Ovary (tissue), 9 donors: ENCODE measurements around the gene CPA5. TPM values are rescaled to one million over a fixed set of nuclear protein-coding genes. Genes with fewer than 3 reads are reported as not detected.
A peak's percentile ranks its signal among the peaks of the same experiment; 100 is the strongest.
"Not testable (repeated sequence)": the region's sequence is repeated elsewhere in the genome, so short reads cannot be mapped to it uniquely, and the experiment has no call there.

Experiments
- DNase-seq, 5 donors: peaks; one replicate each; pipeline ENCODE4 v3.0.0-alpha.2; 2019 to 2020
- H3K27ac ChIP-seq, 2 donors: fragments of 200-600 bp; one replicate each; pipeline versions ENCODE4 v1.5.1 to v1.8.0; 2019 to 2022
- H3K27me3 ChIP-seq: fragments of 200-600 bp; one replicate; pipeline ENCODE4 v1.8.0; 2022
- H3K36me3 ChIP-seq: fragments of 200-600 bp; sonication (generic); one replicate; pipeline ENCODE4 v1.5.1; 2019
- H3K4me1 ChIP-seq: one replicate; pipeline ENCODE4 v1.8.1; 2013; ENCODE audit warnings: mild to moderate bottlenecking, moderate library complexity; ENCODE audit not compliant: insufficient read depth
- H3K4me3 ChIP-seq: fragments of 200-600 bp; sonication (generic); one replicate; pipeline ENCODE4 v1.5.1; 2017
- H3K9me3 ChIP-seq, 2 donors: fragments of 200-600 bp in 1 of 2; sonication (generic) in 1 of 2; one replicate each; pipeline versions ENCODE4 v1.5.1 to v1.8.1; 2013 to 2019; ENCODE audit warnings: mild to moderate bottlenecking in 1 of 2, moderate library complexity in 1 of 2
- EP300 ChIP-seq: sonication (generic); formaldehyde crosslinking; IDR thresholded peaks from one replicate; pipeline ENCODE4 v1.6.1; 2017; ENCODE audit warnings: antibody characterized with exemption
- POLR2A ChIP-seq: fragments of 450-650 bp; IDR thresholded peaks from one replicate; pipeline ENCODE4 v1.6.1; 2017; ENCODE audit warnings: antibody characterized with exemption, mild to moderate bottlenecking, moderate library complexity
- WGBS, 3 donors: extraction: QIAGEN DNeasy Blood & Tissue Kit in 1 of 3; methylation state at CpG; one replicate each; pipeline versions ENCODE4 v1.1.5 to v1.1.7; 2013 to 2017; 5-methylcytosine and 5-hydroxymethylcytosine counted together
- intact Hi-C, 4 donors: fragments of 100-400 bp; cut with DNase I; formaldehyde crosslinking; loops; one replicate each; pipeline versions ENCODE4 v1.11.0 to v1.15.1; 2022 to 2023
- polyA plus RNA-seq, 2 donors: library from polyadenylated mRNA; stranded (reverse); fragments of 200-250 nt in 1 of 2; fragments of 350-450 nt in 1 of 2; fragmentation: Illumina TruSeq in 1 of 2; extraction: RNeasy Lipid Tissue Mini Kit (QIAGEN cat#74804) in 1 of 2; gene quantifications; one replicate each; pipeline ENCODE4 v1.2.3, GENCODE V29; 2013 to 2014
- total RNA-seq, 7 donors: library from RNA; depleted of rRNA in 2 of 7; stranded (reverse); fragments of >200 nt in 2 of 7; fragmentation: NEBNext Ultra II Directional in 3 of 7; extraction: Animal tissue kit (Norgen Biotek cat#: 25700) in 3 of 7; gene quantifications; one replicate each; pipeline versions ENCODE4 v1.1.0 to v1.2.4, GENCODE V29; 2016 to 2023
- TF ChIP-seq, protein P1 (sequence below), 3 donors: fragments of 450-650 bp in 2 of 3; fragments of 200-600 bp in 1 of 3; IDR thresholded peaks; one replicate each; pipeline versions ENCODE4 v1.5.1 to v1.8.0; 2016 to 2022; ENCODE audit warnings: antibody characterized with exemption in 3 of 3, mild to moderate bottlenecking in 1 of 3
- donor health status: DM: no; HTN: no; CAD: no; lungs with moderate emphysema.
- donor health status: DM: no; HTN: no; CAD: no.
- donor health status: Bipolar disorder and iron deficiency.
- donor health status: DM: yes; HTN: yes; CAD: no.
- donor health status: DM: no; HTN: no; CAD: no.
- donor health status: DM: yes; HTN: yes; CAD: no.

Gene CPA5
- total and polyA plus RNA-seq, 9 donors = not detected

DNA sequence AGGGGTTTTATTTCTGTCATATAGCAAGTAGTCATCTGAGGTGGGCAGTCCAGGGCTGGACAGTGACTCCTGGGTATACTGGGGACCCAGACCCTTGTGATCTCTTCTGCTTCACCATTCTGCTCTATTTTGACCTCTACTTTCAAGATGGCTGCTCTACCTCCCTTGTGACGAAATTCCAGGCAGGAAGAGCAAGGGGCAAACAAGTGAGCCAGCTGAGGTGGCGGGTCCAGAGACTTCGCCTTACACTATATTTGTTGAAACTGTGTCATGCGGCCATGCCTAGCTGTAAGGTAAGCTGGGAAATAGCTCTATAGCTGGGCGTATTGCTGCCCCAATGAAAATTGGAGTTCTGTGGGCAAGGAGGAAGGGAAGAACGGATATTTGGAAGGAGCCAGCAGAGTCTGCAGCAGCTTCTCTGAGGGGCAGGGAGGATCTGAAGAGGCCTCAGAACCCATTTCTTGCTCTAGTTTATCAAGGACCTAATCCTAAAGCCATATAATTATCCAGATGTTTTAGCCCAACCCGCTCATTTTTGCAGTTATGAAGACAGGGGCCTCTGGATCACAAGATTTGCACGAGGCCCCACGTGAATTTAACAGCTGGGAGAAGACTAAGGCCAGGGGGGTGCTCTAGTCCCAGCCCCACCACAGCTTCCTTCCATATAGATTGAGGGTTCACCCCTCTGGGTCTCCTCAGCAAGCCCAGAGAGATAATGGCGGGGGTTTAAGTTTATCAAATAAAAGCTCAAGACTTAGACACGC lies 28.0 kb downstream of the CPA5 start:
- no peaks in the 10 kb centered on the region for H3K9me3 ChIP-seq
- intact Hi-C loops = no loop called here
- DNase-seq = peak in 1 of 5 donors; percentile 12
- 81 to 83% (median 81%) methylated on average over 11 of the region's 11 CpGs for WGBS, 3 donors
- peak overlapping the region; percentile 1 to 95 for H3K27ac ChIP-seq
- H3K4me1 ChIP-seq = peaks cover 36% of the 10 kb centered on the region
- TF ChIP-seq EP300 (no peak), POLR2A (no peak)
- TF ChIP-seq, protein P1, sequence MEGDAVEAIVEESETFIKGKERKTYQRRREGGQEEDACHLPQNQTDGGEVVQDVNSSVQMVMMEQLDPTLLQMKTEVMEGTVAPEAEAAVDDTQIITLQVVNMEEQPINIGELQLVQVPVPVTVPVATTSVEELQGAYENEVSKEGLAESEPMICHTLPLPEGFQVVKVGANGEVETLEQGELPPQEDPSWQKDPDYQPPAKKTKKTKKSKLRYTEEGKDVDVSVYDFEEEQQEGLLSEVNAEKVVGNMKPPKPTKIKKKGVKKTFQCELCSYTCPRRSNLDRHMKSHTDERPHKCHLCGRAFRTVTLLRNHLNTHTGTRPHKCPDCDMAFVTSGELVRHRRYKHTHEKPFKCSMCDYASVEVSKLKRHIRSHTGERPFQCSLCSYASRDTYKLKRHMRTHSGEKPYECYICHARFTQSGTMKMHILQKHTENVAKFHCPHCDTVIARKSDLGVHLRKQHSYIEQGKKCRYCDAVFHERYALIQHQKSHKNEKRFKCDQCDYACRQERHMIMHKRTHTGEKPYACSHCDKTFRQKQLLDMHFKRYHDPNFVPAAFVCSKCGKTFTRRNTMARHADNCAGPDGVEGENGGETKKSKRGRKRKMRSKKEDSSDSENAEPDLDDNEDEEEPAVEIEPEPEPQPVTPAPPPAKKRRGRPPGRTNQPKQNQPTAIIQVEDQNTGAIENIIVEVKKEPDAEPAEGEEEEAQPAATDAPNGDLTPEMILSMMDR (IDR thresholded peaks at IDR 0.05) = no peak
- H3K4me3 ChIP-seq = no peak overlapping the region
- H3K27me3 ChIP-seq = no peaks in the 10 kb centered on the region
- H3K36me3 ChIP-seq = no peaks in the 10 kb centered on the region

GRCh38 chr7:130374507-130374906 lies 29.9 kb downstream of the CPA5 start:
- no peaks in the 10 kb centered on the region for H3K36me3 ChIP-seq
- no peaks in the 10 kb centered on the region for H3K27me3 ChIP-seq
- DNase-seq = no peak
- no peak for TF ChIP-seq EP300
- TF ChIP-seq, protein P1 (IDR thresholded peaks at IDR 0.05) = no peak
- no peak for TF ChIP-seq POLR2A
- intact Hi-C loops = no loop called here
- WGBS, 3 donors = 95 to 98% (median 98%) methylated on average over 6 of the region's 6 CpGs
- H3K27ac ChIP-seq = peak overlapping the region in 1 of 2 donors; percentile 95
- H3K4me1 ChIP-seq = peaks cover 31% of the 10 kb centered on the region
- H3K4me3 ChIP-seq = no peak overlapping the region
- H3K9me3 ChIP-seq = no peaks in the 10 kb centered on the region

DNA sequence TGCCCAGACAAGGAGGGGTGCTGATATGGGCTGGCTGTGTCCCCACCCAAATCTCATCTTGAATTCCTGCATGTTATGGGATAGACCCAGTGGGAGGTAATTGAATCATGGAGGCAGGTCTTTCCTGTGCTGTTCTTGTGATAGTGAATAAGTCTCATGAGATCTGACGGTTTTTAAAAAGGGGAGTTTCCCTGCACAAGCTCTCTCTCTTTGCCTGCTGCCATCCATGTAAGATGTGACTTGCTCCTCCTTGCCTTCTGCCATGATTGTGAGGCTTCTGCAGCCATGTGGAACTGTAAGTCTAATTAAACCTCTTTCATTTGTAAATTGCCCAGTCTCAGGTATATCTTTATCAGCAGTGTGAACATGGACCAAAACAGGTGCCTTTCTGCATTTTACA lies 31.8 kb downstream of the CPA5 start:
- intact Hi-C loops, H3K9me3 ChIP-seq, H3K36me3 ChIP-seq, H3K27me3 ChIP-seq, DNase-seq, H3K4me3 ChIP-seq, H3K27ac ChIP-seq: not testable (repeated sequence)
- peaks cover 27% of the 10 kb centered on the region for H3K4me1 ChIP-seq
- WGBS, 3 donors = 30 to 94% (median 50%) methylated on average over 1 of the region's 1 CpG

GRCh38 chr7:130377178-130377577 lies 32.6 kb downstream of the CPA5 start:
- Histone ChIP-seq H3K36me3 (no peaks in the 10 kb centered on the region), H3K4me1 (peaks cover 27% of the 10 kb centered on the region), H3K27ac (no peak overlapping the region), H3K27me3 (no peaks in the 10 kb centered on the region), H3K4me3 (no peak overlapping the region), H3K9me3 (no peaks in the 10 kb centered on the region)
- 88 to 97% (median 90%) methylated on average over 6 of the region's 6 CpGs for WGBS, 3 donors
- intact Hi-C loops = no loop called here
- DNase-seq = no peak
- TF ChIP-seq EP300 (no peak), POLR2A (no peak)
- TF ChIP-seq, protein P1 (IDR thresholded peaks at IDR 0.05) = no peak

GRCh38 chr7:130379019-130379418 lies 34.4 kb downstream of the CPA5 start:
- Histone ChIP-seq H3K36me3 (no peaks in the 10 kb centered on the region), H3K4me3 (no peak overlapping the region), H3K27ac (peak overlapping the region in 1 of 2 donors; percentile 73), H3K27me3 (no peaks in the 10 kb centered on the region), H3K9me3 (no peaks in the 10 kb centered on the region), H3K4me1 (peaks cover 14% of the 10 kb centered on the region)
- peak in 1 of 5 donors; percentile 12 for DNase-seq
- WGBS, 3 donors = 88 to 93% (median 88%) methylated on average over 7 of the region's 7 CpGs
- no peak for TF ChIP-seq EP300
- TF ChIP-seq POLR2A = no peak
- TF ChIP-seq, protein P1 (IDR thresholded peaks at IDR 0.05) = no peak
- intact Hi-C loops = no loop called here
